Smooth muscle cell (in vitro differentiated cells): ENCODE data around the gene AVPR2. TPM values are rescaled to one million over a fixed set of nuclear protein-coding genes. Genes with fewer than 3 reads are reported as not detected.

ENCODE experiments used
- DNase-seq: peaks from one replicate; lab custom pipeline; 2025; ENCODE audit not compliant: unreplicated experiment; lab: John Stamatoyannopoulos, UW
- H2AFZ ChIP-seq: fragments of 200-600 bp; sonication (generic); 2 replicates; pipeline ENCODE4 v1.6.0; 2016; ENCODE audit warnings: antibody characterized with exemption, low read depth, mild to moderate bottlenecking
- H3F3A ChIP-seq: fragments of 200-600 bp; sonication (generic); 2 replicates; pipeline ENCODE4 v1.6.0; 2017; ENCODE audit warnings: antibody characterized with exemption, low read depth
- H3K27ac ChIP-seq: fragments of 200-600 bp; sonication (generic); 2 replicates; pipeline ENCODE4 v1.5.1; 2016; ENCODE audit warnings: low read depth, mild to moderate bottlenecking
- H3K27me3 ChIP-seq: fragments of 200-600 bp; sonication (generic); 2 replicates; pipeline ENCODE4 v1.6.1; 2016; ENCODE audit warnings: low read depth, mild to moderate bottlenecking
- H3K36me3 ChIP-seq: fragments of 200-600 bp; sonication (generic); 2 replicates; pipeline ENCODE4 v1.5.1; 2016; ENCODE audit warnings: low read depth
- H3K4me1 ChIP-seq: fragments of 200-600 bp; sonication (generic); 2 replicates; pipeline ENCODE4 v1.5.1; 2016; ENCODE audit warnings: low read depth
- H3K4me2 ChIP-seq: fragments of 200-600 bp; sonication (generic); 2 replicates; pipeline ENCODE4 v1.6.0; 2016; ENCODE audit warnings: mild to moderate bottlenecking
- H3K4me3 ChIP-seq: fragments of 200-600 bp; sonication (generic); 2 replicates; pipeline ENCODE4 v1.5.1; 2016; ENCODE audit warnings: mild to moderate bottlenecking
- H3K79me2 ChIP-seq: fragments of 200-600 bp; sonication (generic); 2 replicates; pipeline ENCODE4 v1.6.0; 2016; ENCODE audit warnings: low read depth, mild to moderate bottlenecking
- H3K9ac ChIP-seq: fragments of 200-600 bp; sonication (generic); 2 replicates; pipeline ENCODE4 v1.6.0; 2016; ENCODE audit warnings: low read depth
- H3K9me3 ChIP-seq: fragments of 200-600 bp; sonication (generic); replicated peaks from 2 replicates; pipeline ENCODE4 v1.5.1; 2016; ENCODE audit warnings: low read depth
- H4K20me1 ChIP-seq: fragments of 200-600 bp; sonication (generic); 2 replicates; pipeline ENCODE4 v1.6.0; 2016; ENCODE audit warnings: low read depth
- CTCF ChIP-seq: fragments of 200-600 bp; sonication (generic); IDR thresholded peaks from 2 replicates; pipeline ENCODE4 v1.5.1; 2017; ENCODE audit warnings: borderline replicate concordance, mild to moderate bottlenecking, antibody characterized with exemption; ENCODE audit not compliant: insufficient read depth, poor library complexity, severe bottlenecking
- WGBS: methylation state at CpG from one replicate; pipeline ENCODE4 v1.1.7; 2016; ENCODE audit warnings: low lambda C conversion rate; 5-methylcytosine and 5-hydroxymethylcytosine counted together
- polyA plus RNA-seq: library from polyadenylated mRNA; unstranded; fragments of >200 nt; fragmentation: Nextera tagmentation; extraction: Ambion mirVana; gene quantifications from 2 replicates; pipeline ENCODE4 v1.2.1, GENCODE V29; 2016
- total RNA-seq: library from RNA; depleted of rRNA; stranded (reverse); fragments of >200 nt; gene quantifications from 2 replicates; pipeline ENCODE4 v1.2.3, GENCODE V29; 2014

The AVPR2 gene
- total and polyA plus RNA-seq, 2 experiments from 2014 or later = not detected

- Histone ChIP-seq H3K9me3 (no peaks in the 10 kb centered on the region), H2AFZ (no peak overlapping the region), H3K79me2 (no peaks in the 10 kb centered on the region), H3K9ac (no peak overlapping the region), H3K4me2 (no peak overlapping the region), H3K27ac (no peak overlapping the region), H3F3A (no peaks in the 10 kb centered on the region), H4K20me1 (peaks cover under 1% of the 10 kb centered on the region), H3K4me1 (no peaks in the 10 kb centered on the region), H3K4me3 (no peak overlapping the region), H3K27me3 (no peaks in the 10 kb centered on the region), H3K36me3 (no peaks in the 10 kb centered on the region)
- no peak for DNase-seq
- TF ChIP-seq CTCF = no peak
- 94% methylated on average over 13 of the region's 13 CpGs for WGBS
Measured at GRCh38 chrX:153867671-153868070, 36.8 kb upstream of the AVPR2 start.

- H3K9ac ChIP-seq = no peak overlapping the region
- H3K9me3 ChIP-seq = no peaks in the 10 kb centered on the region
- no peak overlapping the region for H2AFZ ChIP-seq
- 92% methylated on average over 26 of the region's 26 CpGs for WGBS
- H3K4me2 ChIP-seq = no peak overlapping the region
- H3K79me2 ChIP-seq = no peaks in the 10 kb centered on the region
- H4K20me1 ChIP-seq = peaks cover 12% of the 10 kb centered on the region
- no peaks in the 10 kb centered on the region for H3K36me3 ChIP-seq
- no peak for DNase-seq
- no peaks in the 10 kb centered on the region for H3K4me1 ChIP-seq
- no peak overlapping the region for H3K27ac ChIP-seq
- H3F3A ChIP-seq = no peaks in the 10 kb centered on the region
- TF ChIP-seq CTCF = no peak
- H3K27me3 ChIP-seq = no peaks in the 10 kb centered on the region
- no peak overlapping the region for H3K4me3 ChIP-seq
Measured at GRCh38 chrX:153868576-153869472, 35.6 kb upstream of the AVPR2 start.

- H3K4me1 ChIP-seq = no peaks in the 10 kb centered on the region
- no peaks in the 10 kb centered on the region for H3K27me3 ChIP-seq
- H3K4me3 ChIP-seq = no peak overlapping the region
- no peaks in the 10 kb centered on the region for H3K9me3 ChIP-seq
- TF ChIP-seq CTCF = no peak
- H3K27ac ChIP-seq = no peak overlapping the region
- WGBS = 91% methylated on average over 29 of the region's 31 CpGs
- H3K4me2 ChIP-seq = no peak overlapping the region
- H3K36me3 ChIP-seq = no peaks in the 10 kb centered on the region
- peaks cover 21% of the 10 kb centered on the region for H4K20me1 ChIP-seq
- no peaks in the 10 kb centered on the region for H3K79me2 ChIP-seq
- H3K9ac ChIP-seq = no peak overlapping the region
- no peak for DNase-seq
- no peaks in the 10 kb centered on the region for H3F3A ChIP-seq
- no peak overlapping the region for H2AFZ ChIP-seq
Measured at GRCh38 chrX:153869473-153870287, 34.8 kb upstream of the AVPR2 start.
